Neural progenitor cell (in vitro differentiated cells): ENCODE data around the gene DHDH. TPM values are rescaled to one million over a fixed set of nuclear protein-coding genes. Genes with fewer than 3 reads are reported as not detected.
A peak's percentile ranks its signal among the peaks of the same experiment; 100 is the strongest.

Experiments
- DNase-seq: peaks from one replicate; pipeline ENCODE4 v3.0.0-alpha.2; 2016; ENCODE audit warnings: low spot score
- H2AFZ ChIP-seq: fragments of 200-600 bp; sonication (generic); replicated peaks from 2 replicates; pipeline ENCODE4 v1.6.1; 2016; ENCODE audit warnings: antibody characterized with exemption
- H3F3A ChIP-seq: fragments of 200-600 bp; sonication (generic); 2 replicates; pipeline ENCODE4 v1.6.1; 2016; ENCODE audit warnings: antibody characterized with exemption, low read depth
- H3K27ac ChIP-seq: fragments of 200-600 bp; sonication (generic); 2 replicates; pipeline ENCODE4 v1.5.1; 2016; ENCODE audit warnings: mild to moderate bottlenecking
- H3K27me3 ChIP-seq: fragments of 200-600 bp; sonication (generic); 2 replicates; pipeline ENCODE4 v1.6.1; 2016; ENCODE audit warnings: mild to moderate bottlenecking, moderate library complexity
- H3K36me3 ChIP-seq: fragments of 200-600 bp; sonication (generic); 2 replicates; pipeline ENCODE4 v1.5.1; 2016
- H3K4me1 ChIP-seq: fragments of 200-600 bp; sonication (generic); 2 replicates; pipeline ENCODE4 v1.6.1; 2016; ENCODE audit warnings: mixed run types
- H3K4me2 ChIP-seq: fragments of 200-600 bp; sonication (generic); 2 replicates; pipeline ENCODE4 v1.6.1; 2016
- H3K4me3 ChIP-seq: fragments of 200-600 bp; sonication (generic); 2 replicates; pipeline ENCODE4 v1.5.1; 2016
- H3K79me2 ChIP-seq: fragments of 200-600 bp; sonication (generic); 2 replicates; pipeline ENCODE4 v1.6.1; 2016; ENCODE audit warnings: low read depth
- H3K9ac ChIP-seq: fragments of 200-600 bp; sonication (generic); 2 replicates; pipeline ENCODE4 v1.6.1; 2016
- H3K9me3 ChIP-seq: fragments of 200-600 bp; sonication (generic); 2 replicates; pipeline ENCODE4 v1.5.1; 2016; ENCODE audit warnings: low read depth
- H4K20me1 ChIP-seq: fragments of 200-600 bp; sonication (generic); 2 replicates; pipeline ENCODE4 v1.6.1; 2016; ENCODE audit warnings: low read depth
- H3K27ac Mint-ChIP-seq: 3 replicates; pipeline ENCODE4 v1.8.0; 2021; ENCODE audit warnings: mixed read lengths
- H3K27me3 Mint-ChIP-seq: 2 replicates; pipeline ENCODE4 v1.8.0; 2022; ENCODE audit warnings: low read depth, mild to moderate bottlenecking, inconsistent platforms, moderate library complexity, mixed read lengths; ENCODE audit not compliant: insufficient read depth
- H3K36me3 Mint-ChIP-seq: 3 replicates; pipeline ENCODE4 v1.8.0; 2021; ENCODE audit warnings: mixed read lengths
- H3K4me1 Mint-ChIP-seq: 3 replicates; pipeline ENCODE4 v1.8.0; 2021; ENCODE audit warnings: mixed read lengths
- H3K4me3 Mint-ChIP-seq: 3 replicates; pipeline ENCODE4 v1.8.0; 2021; ENCODE audit warnings: mild to moderate bottlenecking, moderate library complexity, mixed read lengths
- H3K9me3 Mint-ChIP-seq: 3 replicates; pipeline ENCODE4 v1.8.0; 2020; ENCODE audit warnings: mixed read lengths
- EZH2 ChIP-seq: fragments of 200-600 bp; sonication (generic); IDR thresholded peaks from 2 replicates; pipeline ENCODE4 v1.6.1; 2017; ENCODE audit warnings: antibody characterized with exemption, mild to moderate bottlenecking, moderate library complexity
- EZH2phosphoT487 ChIP-seq: fragments of 200-600 bp; sonication (generic); IDR thresholded peaks from 2 replicates; pipeline ENCODE4 v1.6.1; 2017; ENCODE audit warnings: antibody characterized with exemption
- total RNA-seq: library from RNA; depleted of rRNA; stranded (reverse); fragments of >200 nt; gene quantifications from 2 replicates; pipeline ENCODE4 v1.2.3, GENCODE V29; 2015; ENCODE audit warnings: low replicate concordance
- TF ChIP-seq, protein P1 (sequence below): fragments of 200-600 bp; sonication (generic); IDR thresholded peaks from 2 replicates; pipeline ENCODE4 v1.5.1; 2017; ENCODE audit warnings: antibody characterized with exemption, mild to moderate bottlenecking

The DHDH gene
- total RNA-seq, 1 donor from 2014 or later, result not detected

- Mint-ChIP-seq H3K36me3 (peaks cover 9% of the 10 kb centered on the region), H3K4me3 (peak overlapping the region; percentile 85), H3K4me1 (peaks cover 10% of the 10 kb centered on the region), H3K27ac (no peak overlapping the region), H3K27me3 (peaks cover 2% of the 10 kb centered on the region), H3K9me3 (no peaks in the 10 kb centered on the region)
- no peak for DNase-seq
- no peak for TF ChIP-seq EZH2
- no peak for TF ChIP-seq EZH2phosphoT487
- TF ChIP-seq, protein P1, sequence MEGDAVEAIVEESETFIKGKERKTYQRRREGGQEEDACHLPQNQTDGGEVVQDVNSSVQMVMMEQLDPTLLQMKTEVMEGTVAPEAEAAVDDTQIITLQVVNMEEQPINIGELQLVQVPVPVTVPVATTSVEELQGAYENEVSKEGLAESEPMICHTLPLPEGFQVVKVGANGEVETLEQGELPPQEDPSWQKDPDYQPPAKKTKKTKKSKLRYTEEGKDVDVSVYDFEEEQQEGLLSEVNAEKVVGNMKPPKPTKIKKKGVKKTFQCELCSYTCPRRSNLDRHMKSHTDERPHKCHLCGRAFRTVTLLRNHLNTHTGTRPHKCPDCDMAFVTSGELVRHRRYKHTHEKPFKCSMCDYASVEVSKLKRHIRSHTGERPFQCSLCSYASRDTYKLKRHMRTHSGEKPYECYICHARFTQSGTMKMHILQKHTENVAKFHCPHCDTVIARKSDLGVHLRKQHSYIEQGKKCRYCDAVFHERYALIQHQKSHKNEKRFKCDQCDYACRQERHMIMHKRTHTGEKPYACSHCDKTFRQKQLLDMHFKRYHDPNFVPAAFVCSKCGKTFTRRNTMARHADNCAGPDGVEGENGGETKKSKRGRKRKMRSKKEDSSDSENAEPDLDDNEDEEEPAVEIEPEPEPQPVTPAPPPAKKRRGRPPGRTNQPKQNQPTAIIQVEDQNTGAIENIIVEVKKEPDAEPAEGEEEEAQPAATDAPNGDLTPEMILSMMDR, result no peak
- Histone ChIP-seq H3F3A (peaks cover 10% of the 10 kb centered on the region), H3K9me3 (no peaks in the 10 kb centered on the region), H3K4me2 (peak overlapping the region; percentile 95), H3K27ac (no peak overlapping the region), H3K36me3 (peaks cover 3% of the 10 kb centered on the region), H3K9ac (peak overlapping the region; percentile 87), H3K4me1 (peaks cover 8% of the 10 kb centered on the region), H3K27me3 (no peaks in the 10 kb centered on the region), H4K20me1 (no peaks in the 10 kb centered on the region), H3K4me3 (peak overlapping the region; percentile 97), H3K79me2 (peaks cover 24% of the 10 kb centered on the region), H2AFZ (no peak overlapping the region)
Observed at GRCh38 chr19:48955308-48955958, 21.9 kb downstream of the DHDH start.

DNA sequence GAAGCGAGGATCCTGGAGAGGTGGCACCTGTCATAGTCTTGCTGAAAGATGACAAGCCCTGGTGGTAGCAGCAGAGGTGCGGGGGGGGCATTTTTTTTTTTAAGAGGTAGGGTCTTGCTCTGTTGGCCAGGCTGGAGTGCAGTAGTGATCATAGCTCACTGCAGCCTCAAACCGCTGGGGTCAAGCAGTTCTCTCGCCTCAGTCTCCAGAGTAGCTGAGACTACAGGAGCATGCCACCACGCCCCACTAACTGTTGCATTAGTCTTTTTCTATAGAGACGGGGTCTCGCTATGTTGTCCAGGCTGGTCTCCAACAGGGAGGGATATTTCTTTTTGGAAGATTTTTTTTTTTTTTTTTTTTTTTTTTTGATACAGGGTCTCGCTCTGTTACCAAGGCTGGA lies 24.5 kb downstream of the DHDH start:
- no peak overlapping the region for H3K27ac ChIP-seq
- H3K79me2 ChIP-seq, result peaks cover 24% of the 10 kb centered on the region
- H2AFZ ChIP-seq, result no peak overlapping the region
- no peaks in the 10 kb centered on the region for H3K9me3 ChIP-seq
- peaks cover 26% of the 10 kb centered on the region for H3F3A ChIP-seq
- Mint-ChIP-seq H3K27ac (no peak overlapping the region), H3K9me3 (no peaks in the 10 kb centered on the region), H3K4me1 (peaks cover 19% of the 10 kb centered on the region), H3K36me3 (peaks cover 9% of the 10 kb centered on the region), H3K4me3 (peak overlapping the region; percentile 52), H3K27me3 (peaks cover 5% of the 10 kb centered on the region)
- H3K4me1 ChIP-seq, result peaks cover 8% of the 10 kb centered on the region
- no peak for DNase-seq
- no peak overlapping the region for H3K4me2 ChIP-seq
- no peaks in the 10 kb centered on the region for H4K20me1 ChIP-seq
- TF ChIP-seq, protein P1, result no peak
- TF ChIP-seq EZH2 (no peak), EZH2phosphoT487 (no peak)
- no peaks in the 10 kb centered on the region for H3K27me3 ChIP-seq
- H3K4me3 ChIP-seq, result no peak overlapping the region
- H3K9ac ChIP-seq, result no peak overlapping the region
- H3K36me3 ChIP-seq, result peaks cover 3% of the 10 kb centered on the region

DNA sequence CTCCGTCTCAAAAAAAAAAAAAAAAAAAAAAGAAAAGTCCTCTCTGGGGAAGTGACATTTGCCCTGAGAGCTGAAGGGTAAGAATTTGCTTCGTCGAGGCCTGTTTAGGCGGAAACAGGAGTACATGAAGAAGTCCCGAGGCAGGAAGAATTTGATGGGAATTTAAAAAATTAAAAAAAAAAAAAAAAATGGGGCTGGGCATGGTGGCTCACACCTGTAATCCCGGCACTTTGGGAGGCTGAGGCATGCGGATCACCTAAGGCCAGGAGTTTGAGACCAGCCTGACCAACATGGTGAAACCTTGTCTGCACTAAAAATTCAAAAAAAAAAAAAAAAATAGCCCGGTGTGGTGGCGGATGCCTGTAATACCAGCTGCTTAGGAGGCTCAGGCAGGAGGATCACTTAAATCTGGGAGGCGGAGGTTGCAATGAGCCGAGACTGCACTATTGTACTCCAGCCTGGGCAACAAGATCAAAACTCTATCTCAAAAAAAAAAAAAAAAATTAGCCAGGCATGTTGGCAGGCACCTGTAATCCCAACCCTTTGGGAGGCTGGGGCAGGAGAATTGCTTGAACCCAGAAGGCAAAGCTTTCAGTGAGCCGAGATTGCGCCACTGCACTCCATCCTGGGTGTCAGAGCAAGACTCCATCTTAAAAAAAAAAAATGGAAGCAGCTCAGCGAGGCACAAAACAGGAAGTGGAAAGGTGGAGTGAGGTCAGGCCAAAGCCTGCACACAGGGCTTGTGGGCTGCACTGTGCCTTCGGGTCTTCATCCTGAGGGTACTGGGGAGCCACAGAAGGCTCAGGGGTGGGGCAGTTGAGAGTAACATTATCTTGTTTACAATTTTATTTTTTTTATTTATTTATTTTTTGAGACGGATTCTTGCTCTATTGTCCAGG lies 26.1 kb downstream of the DHDH start:
- H3K27me3 ChIP-seq, result no peaks in the 10 kb centered on the region
- no peak for TF ChIP-seq EZH2
- TF ChIP-seq, protein P1, result no peak
- no peak for TF ChIP-seq EZH2phosphoT487
- no peak overlapping the region for H3K27ac Mint-ChIP-seq

More for the DNA sequence above, 26.1 kb downstream of the DHDH start:
- H3K27me3 Mint-ChIP-seq, result peaks cover 5% of the 10 kb centered on the region
- peaks cover 24% of the 10 kb centered on the region for H3K79me2 ChIP-seq
- H3K9ac ChIP-seq, result no peak overlapping the region
- H3K4me3 ChIP-seq, result no peak overlapping the region
- H3K9me3 Mint-ChIP-seq, result no peaks in the 10 kb centered on the region
- no peak overlapping the region for H3K27ac ChIP-seq
- H3K36me3 ChIP-seq, result peaks cover 3% of the 10 kb centered on the region
- no peak overlapping the region for H3K4me3 Mint-ChIP-seq
- H3K4me1 ChIP-seq, result peaks cover 22% of the 10 kb centered on the region
- DNase-seq, result no peak
- H4K20me1 ChIP-seq, result no peaks in the 10 kb centered on the region
- H3K4me2 ChIP-seq, result no peak overlapping the region
- H3K4me1 Mint-ChIP-seq, result peaks cover 31% of the 10 kb centered on the region
- H3F3A ChIP-seq, result peaks cover 34% of the 10 kb centered on the region
- peaks cover 9% of the 10 kb centered on the region for H3K36me3 Mint-ChIP-seq
- no peaks in the 10 kb centered on the region for H3K9me3 ChIP-seq
- H2AFZ ChIP-seq, result no peak overlapping the region
